Astrocyte of the spinal cord (primary cell): ENCODE results near the gene PITPNM2.

Experiments
- DNase-seq: peaks from one replicate; pipeline ENCODE4 v3.0.0; 2011; ENCODE audit warnings: low read depth, low spot score
- H3K4me3 ChIP-seq: 2 replicates; pipeline ENCODE4 v1.5.1; 2011; ENCODE audit warnings: low read depth, mild to moderate bottlenecking, low read length, moderate library complexity
- in situ Hi-C: cut with HindIII; loops from 2 replicates; pipeline ENCODE4 v1.10.0; 2017; ENCODE audit warnings: low sequenced_read_pairs
- TF ChIP-seq, protein P1 (sequence below): IDR thresholded peaks from 2 replicates; pipeline ENCODE4 v1.5.1; 2012; ENCODE audit warnings: low read depth, mild to moderate bottlenecking, low read length, inconsistent platforms

The PITPNM2 gene

DNA sequence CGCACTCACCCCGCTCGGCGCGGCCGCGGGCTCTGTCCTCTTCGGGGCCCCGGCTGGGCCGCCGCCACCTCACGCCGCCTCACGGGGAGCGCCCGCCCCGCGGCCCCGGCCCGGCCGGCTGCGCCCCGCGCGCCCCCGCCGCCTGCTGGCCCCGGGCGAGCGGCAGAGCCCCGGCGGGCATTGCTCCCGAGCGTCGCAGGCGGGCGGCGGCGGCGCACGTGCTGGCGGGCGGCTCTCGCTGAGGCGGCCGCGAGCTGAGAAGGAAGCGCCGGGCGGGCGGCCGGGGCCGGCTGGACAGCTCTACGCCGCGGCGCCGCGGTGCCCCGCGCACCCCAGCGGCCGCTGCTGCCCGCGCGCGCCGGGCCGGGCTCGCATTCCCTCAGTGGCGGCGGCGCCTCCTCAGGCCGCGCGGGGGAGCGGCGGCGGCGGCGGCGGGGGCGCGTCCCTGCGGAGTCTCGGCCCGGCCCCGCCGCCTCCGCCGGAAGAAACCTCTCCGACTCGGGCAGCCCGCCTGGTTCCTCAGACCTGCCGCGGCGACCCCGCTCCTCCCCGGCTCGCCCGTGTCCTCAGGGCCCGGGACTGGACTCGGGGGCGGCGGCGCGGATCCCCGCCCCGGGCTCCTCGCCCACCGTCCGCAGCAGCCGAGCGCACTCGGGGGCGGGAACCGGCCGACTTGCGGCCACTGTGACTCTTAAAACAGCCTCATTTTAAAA lies at the start of gene PITPNM2:
Gene PITPNM2 (minus strand): TSS at position 347 of the 713 bp plus-strand sequence. CDS start 116,500 bp downstream, outside the sequence.
- H3K4me3 ChIP-seq, result peak within 1 kb of the TSS; percentile 57
- in situ Hi-C loops, result no loop called here
- TF ChIP-seq, protein P1, sequence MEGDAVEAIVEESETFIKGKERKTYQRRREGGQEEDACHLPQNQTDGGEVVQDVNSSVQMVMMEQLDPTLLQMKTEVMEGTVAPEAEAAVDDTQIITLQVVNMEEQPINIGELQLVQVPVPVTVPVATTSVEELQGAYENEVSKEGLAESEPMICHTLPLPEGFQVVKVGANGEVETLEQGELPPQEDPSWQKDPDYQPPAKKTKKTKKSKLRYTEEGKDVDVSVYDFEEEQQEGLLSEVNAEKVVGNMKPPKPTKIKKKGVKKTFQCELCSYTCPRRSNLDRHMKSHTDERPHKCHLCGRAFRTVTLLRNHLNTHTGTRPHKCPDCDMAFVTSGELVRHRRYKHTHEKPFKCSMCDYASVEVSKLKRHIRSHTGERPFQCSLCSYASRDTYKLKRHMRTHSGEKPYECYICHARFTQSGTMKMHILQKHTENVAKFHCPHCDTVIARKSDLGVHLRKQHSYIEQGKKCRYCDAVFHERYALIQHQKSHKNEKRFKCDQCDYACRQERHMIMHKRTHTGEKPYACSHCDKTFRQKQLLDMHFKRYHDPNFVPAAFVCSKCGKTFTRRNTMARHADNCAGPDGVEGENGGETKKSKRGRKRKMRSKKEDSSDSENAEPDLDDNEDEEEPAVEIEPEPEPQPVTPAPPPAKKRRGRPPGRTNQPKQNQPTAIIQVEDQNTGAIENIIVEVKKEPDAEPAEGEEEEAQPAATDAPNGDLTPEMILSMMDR, result peak; percentile 13
- DNase-seq, result peak; percentile 46

DNA sequence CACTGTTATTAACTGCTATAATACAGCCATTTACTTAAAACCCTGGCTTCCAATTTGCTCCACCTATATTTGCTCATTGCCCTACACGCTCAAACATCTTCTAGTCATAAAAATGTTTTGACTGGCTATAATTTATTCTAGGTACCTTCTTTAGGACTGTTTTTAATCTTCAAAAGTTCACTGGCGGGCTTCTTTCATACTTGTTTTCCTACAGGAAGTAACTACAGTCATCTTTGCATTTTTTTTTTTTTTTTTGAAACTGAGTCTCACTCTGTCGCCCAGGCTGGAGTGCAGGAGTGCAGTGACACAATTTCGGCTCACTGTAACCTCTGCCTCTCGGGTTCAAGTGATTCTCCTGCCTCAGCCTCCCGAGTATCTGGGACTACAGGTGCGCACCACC lies 49.5 kb upstream of the PITPNM2 start:
- TF ChIP-seq, protein P1, result no peak
- H3K4me3 ChIP-seq, result no peak overlapping the region
- no peak for DNase-seq
- in situ Hi-C loops, result no loop called here

DNA sequence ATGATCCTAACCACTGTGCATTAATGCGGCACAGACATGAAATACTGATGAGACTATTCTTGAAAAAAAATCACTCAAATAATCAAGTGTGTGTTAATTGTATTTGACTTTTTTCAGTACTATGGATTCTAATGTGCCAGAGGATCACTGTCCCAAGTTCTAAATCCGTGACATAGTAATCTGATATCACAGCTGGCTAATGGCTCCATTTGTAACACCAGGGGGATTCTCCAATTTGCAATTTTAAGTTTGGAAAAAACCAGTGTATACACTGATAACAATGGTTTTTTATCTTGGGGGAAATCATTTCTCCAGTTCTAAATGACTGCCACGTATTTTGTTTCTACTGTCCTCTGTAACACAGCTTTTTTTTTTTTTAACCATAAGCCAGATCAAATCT lies 49.0 kb upstream of the PITPNM2 start:
- DNase-seq, result no peak
- H3K4me3 ChIP-seq, result no peak overlapping the region
- TF ChIP-seq, protein P1, result no peak
- in situ Hi-C loops, result no loop called here

DNA sequence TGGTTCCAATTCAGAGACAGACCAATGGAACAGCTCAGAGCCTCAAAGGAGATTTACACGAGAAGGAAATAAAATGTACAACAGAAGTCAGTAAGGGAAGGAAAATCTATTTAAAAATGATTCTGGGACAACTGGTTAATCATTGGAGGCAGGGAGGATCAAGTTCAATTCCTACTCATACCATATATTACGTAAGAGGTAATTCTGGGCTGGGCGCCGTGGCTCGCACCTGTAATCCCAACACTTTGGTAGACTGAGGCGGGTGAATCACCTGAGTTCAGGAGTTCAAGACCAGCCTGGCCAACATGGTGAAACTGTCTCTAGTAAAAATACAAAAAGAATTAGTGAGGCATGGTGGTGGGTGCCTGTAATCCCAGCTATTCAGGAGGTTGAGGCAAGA lies 36.7 kb upstream of the PITPNM2 start:
- no peak for DNase-seq
- in situ Hi-C loops, result no loop called here
- no peak overlapping the region for H3K4me3 ChIP-seq

DNA sequence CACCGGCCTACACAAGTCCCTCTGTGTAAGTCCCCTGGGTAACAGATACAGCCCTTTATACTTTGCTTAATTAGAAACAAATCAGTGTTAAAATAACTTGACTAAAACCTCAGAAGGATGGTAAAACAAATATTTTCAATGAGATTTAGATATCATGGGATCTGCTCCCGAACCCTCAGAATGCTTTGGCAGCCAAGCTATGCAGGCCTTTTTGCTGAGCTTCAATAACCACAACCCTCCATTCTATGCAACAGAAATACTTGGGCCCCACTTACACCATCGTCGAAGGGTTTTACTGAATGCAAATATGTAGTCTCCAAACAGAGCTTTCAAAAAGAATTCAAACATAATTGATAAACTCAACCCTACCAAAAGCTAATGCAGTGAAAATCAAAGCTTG lies 29.3 kb upstream of the PITPNM2 start:
- in situ Hi-C loops, result no loop called here
- H3K4me3 ChIP-seq, result no peak overlapping the region
- no peak for DNase-seq
- TF ChIP-seq, protein P1, result no peak

More for the DNA sequence above, 36.7 kb upstream of the PITPNM2 start:
- TF ChIP-seq, protein P1, result no peak

DNA sequence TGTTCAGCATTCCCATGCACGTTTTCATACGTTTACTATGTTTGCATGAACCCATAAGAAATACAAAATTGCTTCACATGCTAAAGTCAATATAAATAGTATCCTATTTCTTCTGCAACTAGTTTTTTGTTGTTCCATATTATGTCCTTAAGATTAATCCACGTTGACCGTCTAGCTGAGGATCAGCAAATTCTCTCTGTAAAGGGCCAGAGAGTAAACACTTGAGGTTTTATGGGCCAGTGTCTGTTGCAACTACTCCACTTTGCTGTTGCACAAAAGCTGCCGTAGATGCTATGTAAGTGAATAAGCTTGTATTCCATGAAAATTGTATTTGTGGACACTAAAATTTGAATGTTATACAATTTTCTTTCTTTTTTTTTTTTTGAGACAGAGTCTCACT lies 21.1 kb upstream of the PITPNM2 start:
- TF ChIP-seq, protein P1, result no peak
- H3K4me3 ChIP-seq, result no peak overlapping the region
- DNase-seq, result no peak
- in situ Hi-C loops, result no loop called here

DNA sequence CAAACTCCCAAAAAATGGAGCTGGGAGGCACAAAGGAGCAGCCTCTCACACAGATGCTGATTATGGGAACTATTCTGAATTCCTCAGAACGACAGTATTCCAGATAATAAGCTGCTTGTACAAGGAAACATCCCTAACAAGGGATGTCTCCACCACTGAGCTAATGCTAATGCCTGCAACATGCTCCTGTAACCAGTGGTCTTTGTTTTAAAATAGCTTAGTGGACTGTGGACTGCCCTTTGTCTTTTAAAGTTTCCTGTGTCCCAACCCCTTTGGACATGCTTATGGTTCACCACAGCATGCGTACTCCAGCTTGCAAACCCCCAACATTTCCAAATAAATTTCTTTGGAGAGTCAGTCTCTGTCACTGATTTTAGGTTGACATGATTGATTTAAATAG lies 16.4 kb upstream of the PITPNM2 start:
- TF ChIP-seq, protein P1, result no peak
- in situ Hi-C loops, result no loop called here
- H3K4me3 ChIP-seq, result no peak overlapping the region
- no peak for DNase-seq
